HS-27A (cell line): Measurements from ENCODE around the gene LGALS3.
"Not testable (repeated sequence)": the region's sequence is repeated elsewhere in the genome, so short reads cannot be mapped to it uniquely, and the experiment has no call there.

Experiments used
- DNase-seq: peaks from one replicate; pipeline ENCODE4 v3.0.0-alpha.2; 2012; ENCODE audit warnings: low read depth, missing footprints

LGALS3 gene

GRCh38 chr14:55129086-55129427 is at the start of gene LGALS3:
TSS of gene LGALS3 (plus strand) at chr14:55129252. CDS start at chr14:55137374, 8,122 bp downstream.
- no peak for DNase-seq

GRCh38 chr14:55079961-55080360 is 49.1 kb upstream of the LGALS3 start:
- DNase-seq = not testable (repeated sequence)

GRCh38 chr14:55084401-55085059 is 44.5 kb upstream of the LGALS3 start:
- DNase-seq = no peak

GRCh38 chr14:55085060-55085660 is 43.9 kb upstream of the LGALS3 start:
- no peak for DNase-seq

GRCh38 chr14:55086938-55087337 is 42.1 kb upstream of the LGALS3 start:
- DNase-seq = no peak

- no peak for DNase-seq
Measured at GRCh38 chr14:55088356-55088755, 40.7 kb upstream of the LGALS3 start.

GRCh38 chr14:55092341-55092740 is 36.7 kb upstream of the LGALS3 start:
- DNase-seq = no peak

- no peak for DNase-seq
Measured at GRCh38 chr14:55094292-55095157, 34.5 kb upstream of the LGALS3 start.

GRCh38 chr14:55097881-55098560 is 31.0 kb upstream of the LGALS3 start:
- no peak for DNase-seq

- no peak for DNase-seq
Measured at GRCh38 chr14:55098561-55098898, 30.5 kb upstream of the LGALS3 start.

GRCh38 chr14:55099756-55100155 is 29.3 kb upstream of the LGALS3 start:
- no peak for DNase-seq

- no peak for DNase-seq
Measured at GRCh38 chr14:55101698-55102097, 27.4 kb upstream of the LGALS3 start.

GRCh38 chr14:55102141-55102621 is 26.9 kb upstream of the LGALS3 start:
- DNase-seq = peak; percentile 59

GRCh38 chr14:55103005-55103640 is 25.9 kb upstream of the LGALS3 start:
- peak; percentile 91 for DNase-seq

- no peak for DNase-seq
Measured at GRCh38 chr14:55103971-55104954, 24.8 kb upstream of the LGALS3 start.

- no peak for DNase-seq
Measured at GRCh38 chr14:55105991-55106390, 23.1 kb upstream of the LGALS3 start.

- DNase-seq = peak; percentile 91
Measured at GRCh38 chr14:55107766-55108554, 21.1 kb upstream of the LGALS3 start.

GRCh38 chr14:55109836-55110235 is 19.2 kb upstream of the LGALS3 start:
- no peak for DNase-seq

- no peak for DNase-seq
Measured at GRCh38 chr14:55111122-55111708, 17.8 kb upstream of the LGALS3 start.
